RWPE2 (cell line): ENCODE results near the gene COLEC11.

ENCODE experiments used
- ATAC-seq: fragments of 200-7000 bp; cut with Tn5 transposase; 3 replicates; pipeline ENCODE4 v1.9.1; 2021; ENCODE audit warnings: low read depth
- DNase-seq: peaks from one replicate; pipeline ENCODE4 v3.0.0-alpha.2; 2020; ENCODE audit warnings: low spot score
- H3K27ac ChIP-seq: fragments of 450-650 bp; 2 replicates; pipeline ENCODE4 v1.5.1; 2017; ENCODE audit warnings: mild to moderate bottlenecking; ENCODE audit not compliant: poor library complexity, severe bottlenecking
- H3K27me3 ChIP-seq: fragments of 250-450 bp; sonication (Bioruptor Pico); 2 replicates; pipeline ENCODE4 v1.5.1; 2021; ENCODE audit warnings: mild to moderate bottlenecking, moderate library complexity; ENCODE audit not compliant: insufficient read depth, poor library complexity, severe bottlenecking
- H3K36me3 ChIP-seq: fragments of 250-450 bp; sonication (Bioruptor Pico); 2 replicates; pipeline ENCODE4 v1.5.1; 2020; ENCODE audit warnings: low read depth, mild to moderate bottlenecking, moderate library complexity
- H3K4me1 ChIP-seq: fragments of 250-450 bp; sonication (Bioruptor Pico); 2 replicates; pipeline ENCODE4 v1.5.1; 2021; ENCODE audit warnings: mild to moderate bottlenecking, moderate library complexity; ENCODE audit not compliant: insufficient read depth, poor library complexity, severe bottlenecking
- H3K4me3 ChIP-seq: fragments of 250-450 bp; sonication (Bioruptor Pico); 2 replicates; pipeline ENCODE4 v1.5.1; 2021; ENCODE audit warnings: mild to moderate bottlenecking, moderate library complexity; ENCODE audit not compliant: severe bottlenecking
- H3K9me3 ChIP-seq: fragments of 250-450 bp; sonication (Bioruptor Pico); 2 replicates; pipeline ENCODE4 v1.5.1; 2021; ENCODE audit warnings: mild to moderate bottlenecking, moderate library complexity; ENCODE audit not compliant: severe bottlenecking
- TF ChIP-seq, protein P1 (sequence below): fragments of 450-650 bp; IDR thresholded peaks from one replicate; pipeline ENCODE4 v1.5.1; 2017; ENCODE audit warnings: mild to moderate bottlenecking, moderate library complexity; ENCODE audit not compliant: poor library complexity, severe bottlenecking

COLEC11 gene

GRCh38 chr2:3598912-3599854 lies 4.3 kb downstream of the COLEC11 start:
- DNase-seq, result no peak
- TF ChIP-seq, protein P1, sequence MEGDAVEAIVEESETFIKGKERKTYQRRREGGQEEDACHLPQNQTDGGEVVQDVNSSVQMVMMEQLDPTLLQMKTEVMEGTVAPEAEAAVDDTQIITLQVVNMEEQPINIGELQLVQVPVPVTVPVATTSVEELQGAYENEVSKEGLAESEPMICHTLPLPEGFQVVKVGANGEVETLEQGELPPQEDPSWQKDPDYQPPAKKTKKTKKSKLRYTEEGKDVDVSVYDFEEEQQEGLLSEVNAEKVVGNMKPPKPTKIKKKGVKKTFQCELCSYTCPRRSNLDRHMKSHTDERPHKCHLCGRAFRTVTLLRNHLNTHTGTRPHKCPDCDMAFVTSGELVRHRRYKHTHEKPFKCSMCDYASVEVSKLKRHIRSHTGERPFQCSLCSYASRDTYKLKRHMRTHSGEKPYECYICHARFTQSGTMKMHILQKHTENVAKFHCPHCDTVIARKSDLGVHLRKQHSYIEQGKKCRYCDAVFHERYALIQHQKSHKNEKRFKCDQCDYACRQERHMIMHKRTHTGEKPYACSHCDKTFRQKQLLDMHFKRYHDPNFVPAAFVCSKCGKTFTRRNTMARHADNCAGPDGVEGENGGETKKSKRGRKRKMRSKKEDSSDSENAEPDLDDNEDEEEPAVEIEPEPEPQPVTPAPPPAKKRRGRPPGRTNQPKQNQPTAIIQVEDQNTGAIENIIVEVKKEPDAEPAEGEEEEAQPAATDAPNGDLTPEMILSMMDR, result no peak
- no peaks in the 10 kb centered on the region for H3K27me3 ChIP-seq
- no peak for ATAC-seq
- H3K4me3 ChIP-seq, result no peak overlapping the region
- no peaks in the 10 kb centered on the region for H3K4me1 ChIP-seq
- H3K36me3 ChIP-seq, result no peaks in the 10 kb centered on the region
- H3K27ac ChIP-seq, result no peak overlapping the region
- H3K9me3 ChIP-seq, result no peaks in the 10 kb centered on the region

DNA sequence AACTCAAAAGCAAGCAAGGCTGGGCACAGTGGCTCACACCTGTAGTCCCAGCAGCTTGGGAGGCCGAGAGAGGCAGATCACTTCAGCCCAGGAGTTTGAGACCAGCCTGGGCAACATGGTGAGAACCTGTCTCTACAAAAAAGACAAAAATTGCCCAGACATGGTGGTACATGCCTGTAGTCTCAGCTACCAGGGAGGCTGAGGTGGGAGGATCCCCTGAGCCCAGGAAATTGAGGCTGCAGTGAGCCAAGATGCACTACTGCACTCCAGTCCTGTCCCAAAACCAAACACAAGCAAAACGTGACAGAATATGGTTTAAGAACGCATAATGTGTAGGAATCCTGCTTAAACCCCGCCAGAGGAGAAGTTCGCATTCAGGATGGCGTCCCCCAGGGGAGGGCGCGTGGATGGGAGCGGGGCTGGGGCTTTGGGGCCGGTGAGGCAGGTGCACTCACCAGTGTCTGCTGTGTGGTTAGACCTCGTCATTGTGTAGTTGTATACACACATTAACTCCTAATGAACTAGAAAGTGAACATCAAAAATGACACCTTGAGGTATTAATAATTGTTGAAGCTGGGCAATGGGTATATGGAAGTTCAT lies 5.4 kb downstream of the COLEC11 start:
- H3K27me3 ChIP-seq, result no peaks in the 10 kb centered on the region
- no peaks in the 10 kb centered on the region for H3K9me3 ChIP-seq
- TF ChIP-seq, protein P1, result no peak
- DNase-seq (no peak), ATAC-seq (no peak)
- H3K36me3 ChIP-seq, result no peaks in the 10 kb centered on the region
- no peak overlapping the region for H3K27ac ChIP-seq
- no peak overlapping the region for H3K4me3 ChIP-seq
- H3K4me1 ChIP-seq, result no peaks in the 10 kb centered on the region

- no peak for DNase-seq
- TF ChIP-seq, protein P1, result no peak
- ATAC-seq, result no peak
- no peaks in the 10 kb centered on the region for H3K36me3 ChIP-seq
- H3K9me3 ChIP-seq, result no peaks in the 10 kb centered on the region
- no peaks in the 10 kb centered on the region for H3K27me3 ChIP-seq
- no peaks in the 10 kb centered on the region for H3K4me1 ChIP-seq
- no peak overlapping the region for H3K27ac ChIP-seq
- no peak overlapping the region for H3K4me3 ChIP-seq
Observed at GRCh38 chr2:3601561-3602271, 6.8 kb downstream of the COLEC11 start.

DNA sequence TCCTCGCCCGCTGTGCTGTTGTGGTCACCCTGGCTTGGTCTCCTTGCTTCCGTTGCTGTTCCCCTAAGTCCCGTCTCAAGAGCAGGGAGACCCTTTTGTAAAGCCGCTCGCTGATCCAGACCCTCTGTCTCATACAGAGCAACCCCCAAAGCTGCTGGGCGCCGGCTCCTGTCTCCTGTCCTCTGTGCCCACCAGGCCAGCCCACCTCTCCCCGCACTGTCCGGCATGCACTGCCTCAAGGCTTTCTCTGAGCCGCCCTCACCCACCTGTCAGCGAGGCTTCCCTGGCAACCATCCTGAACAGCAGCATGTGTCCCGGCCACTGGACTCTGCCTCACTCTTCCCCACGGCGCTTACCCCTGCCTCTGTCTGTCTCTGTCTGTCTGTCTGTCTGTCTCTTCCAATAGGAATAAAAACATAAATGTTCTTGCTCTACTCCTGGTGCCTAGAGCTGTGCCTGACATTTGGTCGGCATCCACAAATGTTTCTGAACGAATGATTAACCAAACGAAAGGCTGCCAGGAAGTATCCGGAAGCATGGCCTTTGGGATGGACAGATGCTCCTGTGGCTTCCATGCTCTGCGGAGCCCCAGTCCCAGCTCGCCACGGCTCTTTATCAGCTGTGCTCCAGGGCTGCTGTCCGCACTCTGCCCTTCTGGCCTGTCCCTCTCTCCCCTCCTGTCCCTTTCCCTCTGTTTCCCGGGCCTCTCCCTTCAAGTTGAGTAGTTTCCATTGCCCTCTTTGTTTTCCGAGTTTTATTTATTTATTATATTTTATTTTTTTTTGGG lies 7.8 kb downstream of the COLEC11 start:
- H3K4me1 ChIP-seq, result no peaks in the 10 kb centered on the region
- H3K27me3 ChIP-seq, result no peaks in the 10 kb centered on the region
- no peak overlapping the region for H3K27ac ChIP-seq
- no peak overlapping the region for H3K4me3 ChIP-seq
- no peaks in the 10 kb centered on the region for H3K9me3 ChIP-seq
- DNase-seq (no peak), ATAC-seq (no peak)
- no peaks in the 10 kb centered on the region for H3K36me3 ChIP-seq
- TF ChIP-seq, protein P1, result no peak
